Muscle of leg (tissue), 16 donors: ENCODE results near the gene OR10C1. TPM values are rescaled to one million over a fixed set of nuclear protein-coding genes. Genes with fewer than 3 reads are reported as not detected.
"Not testable (repeated sequence)": the region's sequence is repeated elsewhere in the genome, so short reads cannot be mapped to it uniquely, and the experiment has no call there.

Experiments
- DNase-seq: peaks from one replicate; pipeline ENCODE4 v3.0.0; 2013
- H3K27ac ChIP-seq: one replicate; pipeline ENCODE4 v1.5.1; 2013; ENCODE audit warnings: mild to moderate bottlenecking, low read length, control low read depth
- H3K27me3 ChIP-seq: one replicate; pipeline ENCODE4 v1.6.1; 2013; ENCODE audit warnings: low read length; ENCODE audit not compliant: control insufficient read depth, insufficient read depth
- H3K36me3 ChIP-seq: one replicate; pipeline ENCODE4 v1.6.1; 2013; ENCODE audit warnings: low read length; ENCODE audit not compliant: control insufficient read depth, insufficient read depth
- H3K4me1 ChIP-seq: one replicate; pipeline ENCODE4 v1.6.1; 2013; ENCODE audit warnings: low read length; ENCODE audit not compliant: control insufficient read depth, insufficient read depth
- H3K4me3 ChIP-seq: one replicate; pipeline ENCODE4 v1.5.1; 2013; ENCODE audit warnings: low read length, control low read depth
- H3K9me3 ChIP-seq: replicated peaks from 2 replicates; pipeline ENCODE4 v1.6.1; 2013; ENCODE audit warnings: low read depth, low read length; ENCODE audit not compliant: control insufficient read depth
- WGBS: methylation state at CpG from one replicate; pipeline ENCODE4 v1.1.5; 2013; ENCODE audit warnings: missing lambda C conversion rate; ENCODE audit not compliant: insufficient coverage; 5-methylcytosine and 5-hydroxymethylcytosine counted together
- long read RNA-seq, 11 donors: transcript quantifications; one replicate each; lab custom pipeline, GENCODE V29; 2026
- polyA plus RNA-seq, 8 donors: library from polyadenylated mRNA; unstranded; fragments of 120-200 nt; gene quantifications; one replicate each; pipeline versions ENCODE4 v1.2.1 to v1.2.3, GENCODE V29; 2013; ENCODE audit warnings: inconsistent platforms in 1 of 8, low replicate concordance in 1 of 8; ENCODE audit not compliant: insufficient read length in 8 of 8, insufficient read depth in 1 of 8
- total RNA-seq: library from RNA; stranded (reverse); fragments of 120-200 nt; gene quantifications from one replicate; pipeline ENCODE4 v1.2.4, GENCODE V29; 2013

Gene OR10C1
- total RNA-seq (not detected), polyA plus RNA-seq (not detected)
- long read RNA-seq, donor 1 = 0 reads
- long read RNA-seq, donor 2 = 0 reads
- long read RNA-seq, donor 3 = 0 reads
- long read RNA-seq, donor 4 = 0 reads
- long read RNA-seq, donor 5 = 0 reads
- long read RNA-seq, donor 6 = 0 reads
- long read RNA-seq, donor 7 = 0 reads
- long read RNA-seq, donor 8 = 0 reads
- long read RNA-seq, donor 9 = 0 reads
- long read RNA-seq, donor 10 = 0 reads
- long read RNA-seq, donor 11 = 0 reads

- H3K27ac ChIP-seq = no peak within 1 kb of the TSS
- H3K36me3 ChIP-seq = no peaks in the 10 kb centered on the region
- H3K4me1 ChIP-seq = no peaks in the 10 kb centered on the region
- no peaks in the 10 kb centered on the region for H3K9me3 ChIP-seq
- DNase-seq = no peak
- H3K27me3 ChIP-seq = no peaks in the 10 kb centered on the region
- H3K4me3 ChIP-seq = no peak within 1 kb of the TSS
Observed at GRCh38 chr6:29439006-29439405, at the start of gene OR10C1. Gene OR10C1, plus strand, starts transcription at chr6:29439306. Its CDS starts 710 bp downstream, at chr6:29440016.

- Histone ChIP-seq H3K9me3 (no peaks in the 10 kb centered on the region), H3K36me3 (no peaks in the 10 kb centered on the region), H3K4me3 (no peak within 1 kb of the TSS), H3K27me3 (no peaks in the 10 kb centered on the region), H3K27ac (no peak within 1 kb of the TSS), H3K4me1 (no peaks in the 10 kb centered on the region)
- no peak for DNase-seq
Observed at GRCh38 chr6:29395331-29395730, 43.8 kb upstream of the OR10C1 start, which contains the start of gene OR12D2. Gene OR12D2, plus strand, starts transcription at chr6:29395631. Its CDS starts 1,069 bp downstream, at chr6:29396700.

- H3K9me3 ChIP-seq = no peaks in the 10 kb centered on the region
- no peaks in the 10 kb centered on the region for H3K36me3 ChIP-seq
- H3K27me3 ChIP-seq = no peaks in the 10 kb centered on the region
- no CpG with 5 or more reads among the region's 2 CpGs for WGBS
- H3K4me1 ChIP-seq = no peaks in the 10 kb centered on the region
- H3K27ac ChIP-seq = no peak overlapping the region
- no peak for DNase-seq
- no peak overlapping the region for H3K4me3 ChIP-seq
Observed at GRCh38 chr6:29399525-29399924, 39.6 kb upstream of the OR10C1 start.

- Histone ChIP-seq H3K36me3 (no peaks in the 10 kb centered on the region), H3K4me1 (no peaks in the 10 kb centered on the region), H3K27ac (no peak overlapping the region), H3K9me3 (no peaks in the 10 kb centered on the region), H3K4me3 (no peak overlapping the region), H3K27me3 (no peaks in the 10 kb centered on the region)
- DNase-seq = no peak
- no CpG with 5 or more reads among the region's 1 CpG for WGBS
Observed at GRCh38 chr6:29403801-29404200, 35.3 kb upstream of the OR10C1 start.

- H3K36me3 ChIP-seq = no peaks in the 10 kb centered on the region
- no peaks in the 10 kb centered on the region for H3K4me1 ChIP-seq
- H3K4me3 ChIP-seq = no peak within 1 kb of the TSS
- no peaks in the 10 kb centered on the region for H3K27me3 ChIP-seq
- H3K9me3 ChIP-seq = peaks cover 6% of the 10 kb centered on the region
- DNase-seq = no peak
- H3K27ac ChIP-seq = no peak within 1 kb of the TSS
Observed at GRCh38 chr6:29414588-29414987, 24.5 kb upstream of the OR10C1 start, which contains the start of gene OR12D1. Gene OR12D1, plus strand, starts transcription at chr6:29414928.

- no peaks in the 10 kb centered on the region for H3K4me1 ChIP-seq
- no peaks in the 10 kb centered on the region for H3K27me3 ChIP-seq
- H3K27ac ChIP-seq = no peak overlapping the region
- H3K4me3 ChIP-seq = no peak overlapping the region
- 67% methylated on average over 1 of the region's 3 CpGs for WGBS
- no peaks in the 10 kb centered on the region for H3K9me3 ChIP-seq
- DNase-seq = no peak
- H3K36me3 ChIP-seq = no peaks in the 10 kb centered on the region
Observed at GRCh38 chr6:29419516-29419915, 19.6 kb upstream of the OR10C1 start.

GRCh38 chr6:29424168-29424567 is 14.9 kb upstream of the OR10C1 start:
- Histone ChIP-seq H3K36me3 (no peaks in the 10 kb centered on the region), H3K27ac (no peak overlapping the region), H3K27me3 (no peaks in the 10 kb centered on the region), H3K9me3 (no peaks in the 10 kb centered on the region), H3K4me3 (no peak overlapping the region), H3K4me1 (no peaks in the 10 kb centered on the region)
- no CpG with 5 or more reads among the region's 2 CpGs for WGBS
- DNase-seq = no peak

- H3K4me1 ChIP-seq = no peaks in the 10 kb centered on the region
- H3K36me3 ChIP-seq = no peaks in the 10 kb centered on the region
- DNase-seq = no peak
- no peak overlapping the region for H3K4me3 ChIP-seq
- no peaks in the 10 kb centered on the region for H3K9me3 ChIP-seq
- H3K27ac ChIP-seq = no peak overlapping the region
- no CpG with 5 or more reads among the region's 2 CpGs for WGBS
- H3K27me3 ChIP-seq = no peaks in the 10 kb centered on the region
Observed at GRCh38 chr6:29424575-29424974, 14.5 kb upstream of the OR10C1 start.

GRCh38 chr6:29425075-29425474 is 14.0 kb upstream of the OR10C1 start:
- DNase-seq = no peak
- Histone ChIP-seq H3K9me3 (no peaks in the 10 kb centered on the region), H3K27me3 (no peaks in the 10 kb centered on the region), H3K4me3 (no peak overlapping the region), H3K36me3 (no peaks in the 10 kb centered on the region), H3K4me1 (no peaks in the 10 kb centered on the region), H3K27ac (no peak overlapping the region)
- WGBS = no CpG with 5 or more reads among the region's 1 CpG

GRCh38 chr6:29426654-29427053 is 12.5 kb upstream of the OR10C1 start:
- no peak for DNase-seq
- Histone ChIP-seq H3K36me3 (no peaks in the 10 kb centered on the region), H3K4me1 (no peaks in the 10 kb centered on the region), H3K9me3 (no peaks in the 10 kb centered on the region), H3K27me3 (no peaks in the 10 kb centered on the region), H3K27ac (no peak overlapping the region), H3K4me3 (no peak overlapping the region)
- 38% methylated on average over 1 of the region's 3 CpGs for WGBS

- not testable (repeated sequence) for H3K27ac ChIP-seq, H3K9me3 ChIP-seq, DNase-seq, H3K36me3 ChIP-seq, H3K4me3 ChIP-seq, H3K27me3 ChIP-seq, H3K4me1 ChIP-seq
- 61% methylated on average over 4 of the region's 18 CpGs for WGBS
Observed at GRCh38 chr6:29436730-29437129, 2.4 kb upstream of the OR10C1 start.
